Heart left ventricle (tissue), 16 donors: ENCODE data around the gene PDE11A. TPM values are rescaled to one million over a fixed set of nuclear protein-coding genes. Genes with fewer than 3 reads are reported as not detected.

Source experiments
- ATAC-seq, 4 donors: fragments of 200-7000 bp; cut with Tn5 transposase; one replicate each; pipeline ENCODE4 v1.9.1; 2020 to 2022; ENCODE audit warnings: moderate library complexity in 4 of 4, mild to moderate bottlenecking in 3 of 4, moderate number of reproducible peaks in 1 of 4
- DNase-seq, 5 donors: peaks; one replicate each; pipeline ENCODE4 v3.0.0-alpha.2; 2020
- H3K27ac ChIP-seq, 12 donors: fragments of 200-600 bp; sonication (generic) in 4 of 12; one replicate each; pipeline versions ENCODE4 v1.5.0 to v1.8.0; 2016 to 2022; ENCODE audit warnings: mild to moderate bottlenecking in 2 of 12
- H3K27me3 ChIP-seq, 9 donors: fragments of 200-600 bp; sonication (generic) in 2 of 9; one replicate each; pipeline versions ENCODE4 v1.5.1 to v1.8.0; 2016 to 2022; ENCODE audit warnings: mild to moderate bottlenecking in 3 of 9
- H3K36me3 ChIP-seq, 9 donors: fragments of 200-600 bp; sonication (generic) in 2 of 9; one replicate each; pipeline versions ENCODE4 v1.5.0 to v1.8.0; 2018 to 2022; ENCODE audit warnings: mild to moderate bottlenecking in 2 of 9
- H3K4me1 ChIP-seq, 12 donors: fragments of 200-600 bp; sonication (generic) in 4 of 12; one replicate each; pipeline versions ENCODE4 v1.5.0 to v1.8.0; 2016 to 2022; ENCODE audit warnings: mild to moderate bottlenecking in 3 of 12
- H3K4me3 ChIP-seq, 12 donors: fragments of 200-600 bp; sonication (generic) in 4 of 12; one replicate each; pipeline versions ENCODE4 v1.5.0 to v1.8.0; 2017 to 2022; ENCODE audit warnings: mild to moderate bottlenecking in 9 of 12, moderate library complexity in 4 of 12
- H3K9me3 ChIP-seq, 12 donors: fragments of 200-600 bp; sonication (generic) in 4 of 12; one replicate each; pipeline versions ENCODE4 v1.5.0 to v1.8.0; 2016 to 2022; ENCODE audit warnings: mild to moderate bottlenecking in 1 of 12
- POLR2A ChIP-seq, 2 donors: fragments of 450-650 bp; IDR thresholded peaks; one replicate each; pipeline ENCODE4 v1.6.1; 2017; ENCODE audit warnings: antibody characterized with exemption in 2 of 2, mild to moderate bottlenecking in 2 of 2, moderate library complexity in 2 of 2
- WGBS, 4 donors: extraction: QIAGEN DNeasy Blood & Tissue Kit in 2 of 4; methylation state at CpG; one replicate each; pipeline versions ENCODE4 v1.1.5 to v1.1.7; 2013 to 2018; 5-methylcytosine and 5-hydroxymethylcytosine counted together
- intact Hi-C, 10 donors: fragments of 100-400 bp; cut with DNase I; formaldehyde crosslinking; loops; one replicate each; pipeline versions ENCODE4 v1.11.1 to v1.14.2; 2022
- polyA plus RNA-seq, 2 donors: library from polyadenylated mRNA; stranded (reverse); fragments of 200-250 nt; gene quantifications; one replicate each; pipeline ENCODE4 v1.2.3, GENCODE V29; 2013
- total RNA-seq, 9 donors: library from RNA; depleted of rRNA in 2 of 9; stranded (reverse); fragments of >200 nt in 2 of 9; fragmentation: NEBNext Ultra II Directional in 3 of 9; extraction: Animal tissue kit (Norgen Biotek cat#: 25700) in 3 of 9; gene quantifications; one replicate each; pipeline versions ENCODE4 v1.1.0 to v1.2.4, GENCODE V29; 2016 to 2023
- TF ChIP-seq, protein P1 (sequence below), 12 donors: fragments of 200-600 bp; sonication (generic) in 4 of 12; IDR thresholded peaks; one replicate each; pipeline versions ENCODE4 v1.5.0 to v1.8.0; 2018 to 2022; ENCODE audit warnings: antibody characterized with exemption in 12 of 12, mild to moderate bottlenecking in 5 of 12
- donor health status: ischemic (EF 13 %, LVEDD 7.1; RV severe dilation, severe dysfunction).
- donor health status: healthy with polysubstance abuse.
- donor health status: DM: no; HTN: yes; CAD: no.
- donor health status: DM: no; HTN: no; CAD: no.
- donor health status: ischemic (EF 25% LVEDD 6.9; RV normal size, moderate dysfunction).
- donor health status: ischemic (EF 25% LVEDD 5.7; RV mildly dilated, moderate dysfunction).
- donor health status: healthy.
- donor health status: DM: yes; HTN: yes; CAD: no.
- donor health status: ischemic (EF 35%, LVEDD 5.7; RV mildly dilated, moderate dysfunction).
- donor health status: nonischemic (EF 11% LVEDD 7.7; RV severe dilation, severe dysfunction).
- donor health status: DM: yes; HTN: yes; CAD: no.
- donor health status: PGD.
- donor health status: ischemic (EF 29% LVEDD 5.4; RV normal size, mild dysfunction).
- donor health status: nonischemic (EF 23%, LVEDD 6.1; RV moderate dilation, normal function).

PDE11A gene
- total and polyA plus RNA-seq, 11 donors, result 0.24 to 2.9 (median 0.88) TPM

DNA sequence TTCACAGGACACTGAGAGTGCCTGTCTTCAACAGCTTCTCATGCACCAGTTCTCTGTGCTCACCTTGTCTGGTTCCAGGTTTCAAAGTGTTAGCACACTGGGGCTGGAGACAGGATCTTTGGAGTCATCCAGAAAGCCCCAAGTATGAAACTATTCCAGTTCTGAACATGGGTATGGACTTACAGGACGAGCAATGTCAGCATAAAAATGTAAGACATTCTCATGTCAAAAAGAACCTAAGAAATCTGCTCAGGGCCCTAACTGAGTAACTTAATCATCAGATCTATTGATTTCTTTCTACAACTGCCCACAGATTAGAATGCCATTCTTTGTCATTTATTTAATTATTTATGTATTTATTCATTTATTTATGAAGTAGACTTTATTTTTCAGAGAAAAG is 495.5 kb downstream of the PDE11A start:
- Histone ChIP-seq H3K36me3 (no peaks in the 10 kb centered on the region), H3K27me3 (no peaks in the 10 kb centered on the region), H3K27ac (no peak overlapping the region), H3K4me3 (no peak overlapping the region), H3K4me1 (no peaks in the 10 kb centered on the region), H3K9me3 (no peaks in the 10 kb centered on the region)
- 88 to 96% (median 94%) methylated on average over 1 of the region's 1 CpG for WGBS, 4 donors
- TF ChIP-seq POLR2A (IDR thresholded peaks at IDR 0.05), result no peak
- TF ChIP-seq, protein P1, sequence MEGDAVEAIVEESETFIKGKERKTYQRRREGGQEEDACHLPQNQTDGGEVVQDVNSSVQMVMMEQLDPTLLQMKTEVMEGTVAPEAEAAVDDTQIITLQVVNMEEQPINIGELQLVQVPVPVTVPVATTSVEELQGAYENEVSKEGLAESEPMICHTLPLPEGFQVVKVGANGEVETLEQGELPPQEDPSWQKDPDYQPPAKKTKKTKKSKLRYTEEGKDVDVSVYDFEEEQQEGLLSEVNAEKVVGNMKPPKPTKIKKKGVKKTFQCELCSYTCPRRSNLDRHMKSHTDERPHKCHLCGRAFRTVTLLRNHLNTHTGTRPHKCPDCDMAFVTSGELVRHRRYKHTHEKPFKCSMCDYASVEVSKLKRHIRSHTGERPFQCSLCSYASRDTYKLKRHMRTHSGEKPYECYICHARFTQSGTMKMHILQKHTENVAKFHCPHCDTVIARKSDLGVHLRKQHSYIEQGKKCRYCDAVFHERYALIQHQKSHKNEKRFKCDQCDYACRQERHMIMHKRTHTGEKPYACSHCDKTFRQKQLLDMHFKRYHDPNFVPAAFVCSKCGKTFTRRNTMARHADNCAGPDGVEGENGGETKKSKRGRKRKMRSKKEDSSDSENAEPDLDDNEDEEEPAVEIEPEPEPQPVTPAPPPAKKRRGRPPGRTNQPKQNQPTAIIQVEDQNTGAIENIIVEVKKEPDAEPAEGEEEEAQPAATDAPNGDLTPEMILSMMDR (IDR thresholded peaks at IDR 0.05), result no peak
- intact Hi-C loops, result no loop called here
- ATAC-seq (no peak), DNase-seq (no peak)

DNA sequence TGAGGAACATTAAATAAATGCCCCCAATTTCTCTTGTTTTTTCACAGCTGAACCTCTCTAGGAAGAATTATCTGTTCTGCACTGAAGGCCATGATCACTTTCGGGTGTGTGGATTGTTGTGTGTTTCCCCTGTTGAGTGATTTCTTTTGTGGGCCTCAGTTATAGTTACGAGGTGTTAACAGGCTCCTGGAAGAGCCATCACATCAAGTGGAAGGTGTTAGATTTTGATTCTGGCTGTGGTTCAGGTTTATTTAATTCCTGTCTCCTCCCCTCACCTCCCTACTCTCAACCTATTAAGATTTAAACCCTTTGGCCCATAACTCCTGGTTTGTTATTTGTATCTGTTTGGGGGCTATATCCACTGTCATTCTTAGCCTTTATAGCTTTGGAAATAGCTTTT is 497.2 kb downstream of the PDE11A start:
- TF ChIP-seq, protein P1 (IDR thresholded peaks at IDR 0.05), result no peak
- TF ChIP-seq POLR2A (IDR thresholded peaks at IDR 0.05), result no peak
- no peak overlapping the region for H3K27ac ChIP-seq
- H3K27me3 ChIP-seq, result no peaks in the 10 kb centered on the region
- DNase-seq, result no peak
- ATAC-seq, result peak in 1 of 4 donors; percentile 20
- no peaks in the 10 kb centered on the region for H3K4me1 ChIP-seq
- H3K36me3 ChIP-seq, result no peaks in the 10 kb centered on the region
- H3K4me3 ChIP-seq, result no peak overlapping the region
- 45 to 72% (median 55%) methylated on average over 2 of the region's 2 CpGs for WGBS, 4 donors
- intact Hi-C loops, result no loop called here
- no peaks in the 10 kb centered on the region for H3K9me3 ChIP-seq

DNA sequence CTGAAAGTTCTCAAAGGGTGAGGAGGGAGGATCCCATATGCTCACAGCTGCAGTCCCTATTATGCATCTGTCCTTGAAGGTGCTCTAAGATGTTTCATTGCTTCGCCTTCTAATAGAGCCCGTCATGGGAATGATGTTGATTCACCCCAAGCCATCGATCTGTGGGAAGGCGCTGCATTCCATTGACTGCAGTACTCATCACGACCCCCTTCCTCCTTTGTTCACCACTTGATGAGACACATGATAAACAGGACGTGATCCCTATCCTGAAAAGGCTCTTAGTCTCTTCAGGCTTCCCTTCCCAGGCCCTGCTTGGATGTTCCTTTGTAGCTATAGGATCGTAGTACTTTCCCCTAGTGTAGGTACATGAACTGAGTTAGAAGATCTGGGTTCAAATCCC is 498.2 kb downstream of the PDE11A start:
- Histone ChIP-seq H3K27ac (no peak overlapping the region), H3K4me1 (no peaks in the 10 kb centered on the region), H3K36me3 (no peaks in the 10 kb centered on the region), H3K9me3 (no peaks in the 10 kb centered on the region), H3K4me3 (no peak overlapping the region), H3K27me3 (no peaks in the 10 kb centered on the region)
- WGBS, 4 donors, result 85 to 89% (median 86%) methylated on average over 7 of the region's 7 CpGs
- intact Hi-C loops, result no loop called here
- no peak for TF ChIP-seq POLR2A (IDR thresholded peaks at IDR 0.05)
- TF ChIP-seq, protein P1 (IDR thresholded peaks at IDR 0.05), result no peak
- no peak for ATAC-seq
- no peak for DNase-seq

Other genes with a start within 250 kb of the PDE11A start
- gene RBM45, start 39.7 kb upstream of the PDE11A start, total RNA-seq, result 10 to 100 TPM in 1 of 9 donors, 1 to 10 TPM in 8; 3.8 to 11.2 (median 6.8) TPM
- 10 to 100 TPM in 1 of 2 donors, 1 to 10 TPM in 1; 6.5 to 10.1 TPM for gene RBM45, start 39.7 kb upstream of the PDE11A start, polyA plus RNA-seq
- 1 to 10 TPM; 3.0 to 9.6 (median 5.0) TPM for gene OSBPL6, start 121.7 kb upstream of the PDE11A start, total RNA-seq
- 1 to 10 TPM; 1.2 to 2.7 TPM for gene OSBPL6, start 121.7 kb upstream of the PDE11A start, polyA plus RNA-seq